ENCODE data around the gene THEMIS.

GRCh38 chr6:127684501-127684900 lies 216.4 kb downstream of the THEMIS start:
- TF ChIP-seq, protein P1, sequence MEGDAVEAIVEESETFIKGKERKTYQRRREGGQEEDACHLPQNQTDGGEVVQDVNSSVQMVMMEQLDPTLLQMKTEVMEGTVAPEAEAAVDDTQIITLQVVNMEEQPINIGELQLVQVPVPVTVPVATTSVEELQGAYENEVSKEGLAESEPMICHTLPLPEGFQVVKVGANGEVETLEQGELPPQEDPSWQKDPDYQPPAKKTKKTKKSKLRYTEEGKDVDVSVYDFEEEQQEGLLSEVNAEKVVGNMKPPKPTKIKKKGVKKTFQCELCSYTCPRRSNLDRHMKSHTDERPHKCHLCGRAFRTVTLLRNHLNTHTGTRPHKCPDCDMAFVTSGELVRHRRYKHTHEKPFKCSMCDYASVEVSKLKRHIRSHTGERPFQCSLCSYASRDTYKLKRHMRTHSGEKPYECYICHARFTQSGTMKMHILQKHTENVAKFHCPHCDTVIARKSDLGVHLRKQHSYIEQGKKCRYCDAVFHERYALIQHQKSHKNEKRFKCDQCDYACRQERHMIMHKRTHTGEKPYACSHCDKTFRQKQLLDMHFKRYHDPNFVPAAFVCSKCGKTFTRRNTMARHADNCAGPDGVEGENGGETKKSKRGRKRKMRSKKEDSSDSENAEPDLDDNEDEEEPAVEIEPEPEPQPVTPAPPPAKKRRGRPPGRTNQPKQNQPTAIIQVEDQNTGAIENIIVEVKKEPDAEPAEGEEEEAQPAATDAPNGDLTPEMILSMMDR (IDR thresholded peaks at IDR 0.05; ENCODE audit: poor library complexity) = no peak
- TF ChIP-seq EZH2 (IDR thresholded peaks at IDR 0.05; ENCODE audit: borderline replicate concordance) = no peak

Measured in hepatocyte (in vitro differentiated cells).